Upper lobe of left lung (tissue), 4 donors: ENCODE results near the gene ARFIP1.

Experiments used
- CTCF ChIP-seq, 6 experiments: fragments of 450-650 bp in 4 of 6; fragments of 200-600 bp in 2 of 6; sonication (generic) in 2 of 6; IDR thresholded peaks; one replicate each; pipeline ENCODE4 v1.5.1; 2016 to 2019; ENCODE audit warnings: antibody characterized with exemption in 6 of 6
- EP300 ChIP-seq, 4 donors: sonication (generic); formaldehyde crosslinking; IDR thresholded peaks; one replicate each; pipeline ENCODE4 v1.5.1; 2017; ENCODE audit warnings: antibody characterized with exemption in 4 of 4, control low read depth in 2 of 4
- POLR2A ChIP-seq, 4 donors: fragments of 450-650 bp; IDR thresholded peaks; one replicate each; pipeline ENCODE4 v1.5.1; 2016 to 2017; ENCODE audit warnings: antibody characterized with exemption in 4 of 4, mild to moderate bottlenecking in 2 of 4
- POLR2AphosphoS5 ChIP-seq, 2 donors: sonication (generic); formaldehyde crosslinking; IDR thresholded peaks; one replicate each; pipeline ENCODE4 v1.5.1; 2017; ENCODE audit warnings: antibody characterized with exemption in 2 of 2

- TF ChIP-seq CTCF (IDR thresholded peaks at IDR 0.05) (no peak), POLR2A (IDR thresholded peaks at IDR 0.05) (no peak), POLR2AphosphoS5 (IDR thresholded peaks at IDR 0.05) (no peak), EP300 (IDR thresholded peaks at IDR 0.05) (no peak)
Observed at GRCh38 chr4:152858934-152859333, 79.2 kb downstream of the ARFIP1 start.
